Measurements from ENCODE around the gene STRN4.

Gene STRN4

GRCh38 chr19:46722004-46722380, 24.3 kb downstream of the STRN4 start:
- H3K27ac ChIP-seq (ENCODE audit: low read depth, low read length) = no peak overlapping the region
- 96% methylated on average over 17 of the region's 17 CpGs for WGBS
- H3K4me3 ChIP-seq (ENCODE audit: low read length) = no peak overlapping the region
- H3K9me3 ChIP-seq (ENCODE audit: insufficient read depth, low read depth, low read length) = no peaks in the 10 kb centered on the region
- H3K27me3 ChIP-seq (ENCODE audit: insufficient read depth, low read length) = no peaks in the 10 kb centered on the region
- H3K36me3 ChIP-seq (ENCODE audit: insufficient read depth, low read length) = peaks cover 72% of the 10 kb centered on the region
- H3K4me1 ChIP-seq (ENCODE audit: insufficient read depth, low read length) = 0 out of 2 replicates have a peak, but pooled peaks cover 5% of the 10 kb centered on the region
- H3K9ac ChIP-seq (ENCODE audit: low read depth, low read length) = no peak overlapping the region

DNA sequence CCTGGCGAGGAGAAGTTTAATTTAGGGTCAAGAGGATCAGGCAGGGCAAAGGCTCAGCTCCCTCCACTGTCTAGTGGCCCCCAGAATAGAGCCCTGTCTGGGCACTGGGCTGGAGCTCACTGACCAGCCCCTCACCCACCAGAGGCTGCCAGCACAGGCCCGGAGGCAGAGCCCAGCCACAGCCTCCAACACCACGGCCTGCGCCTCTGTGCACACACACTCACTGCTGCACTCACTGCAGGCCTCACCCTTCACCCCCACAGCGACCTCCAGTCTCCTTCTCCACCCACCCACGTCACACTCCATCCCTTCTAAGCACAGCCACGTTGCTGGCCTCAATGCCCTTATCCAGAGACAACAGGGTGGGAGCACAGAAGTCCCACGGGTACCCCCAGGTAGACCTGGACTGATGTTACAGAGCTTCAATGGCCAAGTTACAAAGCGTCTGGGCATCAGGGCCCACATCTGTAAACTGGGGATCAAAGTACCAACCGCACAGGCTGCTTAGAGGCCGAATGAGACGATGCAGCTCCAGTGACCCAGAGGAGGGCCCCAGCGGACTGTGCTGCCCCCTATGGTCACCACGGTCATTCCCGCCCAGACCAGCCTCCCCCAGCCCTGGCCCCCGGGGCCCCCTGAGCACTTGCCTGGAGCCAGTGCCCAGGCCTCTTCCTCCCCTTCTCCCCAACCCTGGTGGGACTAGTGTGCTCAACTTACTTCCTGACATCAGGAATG, 24.8 kb downstream of the STRN4 start:
- H3K9ac ChIP-seq (ENCODE audit: low read depth, low read length) = no peak overlapping the region
- H3K27me3 ChIP-seq (ENCODE audit: insufficient read depth, low read length) = no peaks in the 10 kb centered on the region
- H3K9me3 ChIP-seq (ENCODE audit: insufficient read depth, low read depth, low read length) = no peaks in the 10 kb centered on the region
- WGBS = 88% methylated on average over 16 of the region's 16 CpGs
- 0 out of 2 replicates have a peak, but pooled peaks cover 5% of the 10 kb centered on the region for H3K4me1 ChIP-seq (ENCODE audit: insufficient read depth, low read length)
- no peak overlapping the region for H3K27ac ChIP-seq (ENCODE audit: low read depth, low read length)
- peaks cover 67% of the 10 kb centered on the region for H3K36me3 ChIP-seq (ENCODE audit: insufficient read depth, low read length)
- H3K4me3 ChIP-seq (ENCODE audit: low read length) = no peak overlapping the region

DNA sequence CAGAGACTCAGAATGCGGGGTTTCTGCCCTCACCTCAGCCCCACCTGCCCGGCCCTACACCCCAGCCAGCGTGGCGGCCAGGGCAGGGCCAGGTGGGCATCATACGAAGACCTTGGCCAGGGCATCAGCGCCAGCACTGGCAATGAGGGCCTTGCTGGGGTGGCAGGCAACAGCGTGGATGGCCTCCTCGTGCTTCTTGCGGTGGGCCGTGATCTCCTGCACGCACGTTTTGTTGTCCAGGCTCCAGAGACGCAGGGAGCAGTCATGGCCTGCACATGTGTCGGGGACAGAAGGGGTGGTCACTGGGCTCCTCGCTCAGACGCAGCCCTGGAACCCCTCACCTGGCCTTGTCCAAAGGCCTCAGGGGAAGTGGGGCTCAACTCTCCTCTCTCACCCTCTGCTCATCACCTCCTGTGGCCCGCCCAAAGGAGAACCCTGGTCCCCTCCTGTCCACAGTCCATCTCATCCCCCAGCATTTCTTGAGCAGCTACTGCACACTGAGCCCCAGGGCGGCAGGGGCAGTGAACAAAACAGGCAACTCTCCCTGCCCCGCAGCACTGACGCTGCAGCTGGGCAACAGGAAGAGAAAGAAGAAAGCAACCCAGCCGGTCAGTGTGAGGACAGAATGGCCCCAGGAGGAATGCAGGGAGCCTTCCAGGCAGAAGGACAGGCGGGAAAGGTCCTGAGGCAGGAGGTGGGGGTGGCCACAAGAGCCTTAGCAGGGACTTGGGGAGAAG, 25.6 kb downstream of the STRN4 start:
- Histone ChIP-seq H3K36me3 (ENCODE audit: insufficient read depth, low read length) (peaks cover 59% of the 10 kb centered on the region), H3K9ac (ENCODE audit: low read depth, low read length) (no peak overlapping the region)
- WGBS = 95% methylated on average over 22 of the region's 22 CpGs

GRCh38 chr19:46719629-46720502, 26.4 kb downstream of the STRN4 start:
- no peaks in the 10 kb centered on the region for H3K9me3 ChIP-seq (ENCODE audit: insufficient read depth, low read depth, low read length)
- H3K27ac ChIP-seq (ENCODE audit: low read depth, low read length) = no peak overlapping the region
- WGBS = 94% methylated on average over 25 of the region's 25 CpGs
- H3K27me3 ChIP-seq (ENCODE audit: insufficient read depth, low read length) = no peaks in the 10 kb centered on the region
- H3K4me3 ChIP-seq (ENCODE audit: low read length) = no peak overlapping the region
- peaks cover 51% of the 10 kb centered on the region for H3K36me3 ChIP-seq (ENCODE audit: insufficient read depth, low read length)
- no peak overlapping the region for H3K9ac ChIP-seq (ENCODE audit: low read depth, low read length)
- peaks cover 12% of the 10 kb centered on the region for H3K4me1 ChIP-seq (ENCODE audit: insufficient read depth, low read length)

More for the DNA sequence above, 25.6 kb downstream of the STRN4 start:
- H3K27ac ChIP-seq (ENCODE audit: low read depth, low read length) = no peak overlapping the region
- H3K4me3 ChIP-seq (ENCODE audit: low read length) = no peak overlapping the region
- 0 out of 2 replicates have a peak, but pooled peaks cover 5% of the 10 kb centered on the region for H3K4me1 ChIP-seq (ENCODE audit: insufficient read depth, low read length)
- H3K27me3 ChIP-seq (ENCODE audit: insufficient read depth, low read length) = no peaks in the 10 kb centered on the region
- H3K9me3 ChIP-seq (ENCODE audit: insufficient read depth, low read depth, low read length) = no peaks in the 10 kb centered on the region

GRCh38 chr19:46718934-46719622, 27.2 kb downstream of the STRN4 start:
- no peaks in the 10 kb centered on the region for H3K9me3 ChIP-seq (ENCODE audit: insufficient read depth, low read depth, low read length)
- no peak overlapping the region for H3K27ac ChIP-seq (ENCODE audit: low read depth, low read length)
- peaks cover 16% of the 10 kb centered on the region for H3K4me1 ChIP-seq (ENCODE audit: insufficient read depth, low read length)
- no peak overlapping the region for H3K9ac ChIP-seq (ENCODE audit: low read depth, low read length)
- H3K36me3 ChIP-seq (ENCODE audit: insufficient read depth, low read length) = peaks cover 43% of the 10 kb centered on the region
- no peak overlapping the region for H3K4me3 ChIP-seq (ENCODE audit: low read length)
- no peaks in the 10 kb centered on the region for H3K27me3 ChIP-seq (ENCODE audit: insufficient read depth, low read length)
- WGBS = 94% methylated on average over 15 of the region's 15 CpGs

GRCh38 chr19:46718157-46718933, 27.9 kb downstream of the STRN4 start:
- Histone ChIP-seq H3K4me3 (ENCODE audit: low read length) (no peak overlapping the region; the same call in 1 of the 2 replicates), H3K9ac (ENCODE audit: low read depth, low read length) (no peak overlapping the region), H3K4me1 (ENCODE audit: insufficient read depth, low read length) (peaks cover 18% of the 10 kb centered on the region), H3K36me3 (ENCODE audit: insufficient read depth, low read length) (peaks cover 37% of the 10 kb centered on the region), H3K27me3 (ENCODE audit: insufficient read depth, low read length) (no peaks in the 10 kb centered on the region), H3K9me3 (ENCODE audit: insufficient read depth, low read depth, low read length) (no peaks in the 10 kb centered on the region), H3K27ac (ENCODE audit: low read depth, low read length) (no peak overlapping the region; the same call in 1 of the 2 replicates)
- WGBS = 80% methylated on average over 17 of the region's 17 CpGs

GRCh38 chr19:46717716-46718143, 28.5 kb downstream of the STRN4 start:
- Histone ChIP-seq H3K9ac (ENCODE audit: low read depth, low read length) (no peak overlapping the region), H3K4me3 (ENCODE audit: low read length) (peak overlapping the region; percentile 80), H3K9me3 (ENCODE audit: insufficient read depth, low read depth, low read length) (no peaks in the 10 kb centered on the region), H3K27ac (ENCODE audit: low read depth, low read length) (no peak overlapping the region), H3K4me1 (ENCODE audit: insufficient read depth, low read length) (peaks cover 20% of the 10 kb centered on the region), H3K27me3 (ENCODE audit: insufficient read depth, low read length) (no peaks in the 10 kb centered on the region), H3K36me3 (ENCODE audit: insufficient read depth, low read length) (peaks cover 30% of the 10 kb centered on the region)
- 64% methylated on average over 6 of the region's 9 CpGs for WGBS

DNA sequence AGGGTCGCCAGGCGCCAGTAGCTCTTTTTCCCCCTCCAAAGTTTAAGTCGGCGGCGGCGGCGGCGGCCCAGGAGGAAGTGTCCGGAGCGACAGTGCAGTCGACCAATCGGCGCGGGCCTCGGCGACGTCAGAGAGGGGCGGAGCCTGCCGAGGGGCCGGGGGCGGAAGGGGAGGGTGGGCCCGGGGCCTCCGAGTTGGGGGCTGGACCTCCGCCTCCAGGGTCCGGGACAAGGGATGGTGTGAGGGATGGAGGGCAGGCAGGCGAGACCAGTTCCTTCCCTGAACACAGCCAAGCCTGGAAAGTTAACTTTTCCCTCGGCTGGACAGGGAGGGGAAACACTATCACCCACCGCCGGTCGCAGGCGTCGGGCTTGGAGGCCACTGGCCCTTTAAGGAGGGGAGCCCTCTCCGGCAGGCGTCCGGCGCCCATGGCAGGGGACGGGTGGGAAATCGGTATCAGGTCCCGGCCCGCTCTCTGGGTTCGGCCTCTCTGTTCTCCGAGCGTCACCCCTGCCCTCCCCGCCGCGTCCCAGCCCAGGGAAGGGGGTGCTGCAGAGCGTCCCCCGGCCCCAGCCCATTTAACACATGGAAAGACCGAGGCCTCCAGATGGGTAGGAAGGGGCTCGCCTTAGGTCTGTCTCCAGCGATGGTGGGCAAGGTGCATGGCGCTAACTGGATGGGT, 29.1 kb downstream of the STRN4 start, which contains the start of gene PRKD2:
PRKD2 (minus strand) TSS at position 81 of the 682 bp plus-strand sequence. CDS start 744 bp downstream, outside the sequence.
- Histone ChIP-seq H3K9ac (ENCODE audit: low read depth, low read length) (peak within 1 kb of the TSS; percentile 76), H3K27me3 (ENCODE audit: insufficient read depth, low read length) (no peaks in the 10 kb centered on the region), H3K9me3 (ENCODE audit: insufficient read depth, low read depth, low read length) (no peaks in the 10 kb centered on the region), H3K36me3 (ENCODE audit: insufficient read depth, low read length) (peaks cover 25% of the 10 kb centered on the region), H3K4me3 (ENCODE audit: low read length) (peak within 1 kb of the TSS; percentile 80), H3K27ac (ENCODE audit: low read depth, low read length) (peak within 1 kb of the TSS; percentile 82; the same call in 1 of the 2 replicates), H3K4me1 (ENCODE audit: insufficient read depth, low read length) (peaks cover 20% of the 10 kb centered on the region)
- WGBS = 2% methylated on average over 50 of the region's 52 CpGs

GRCh38 chr19:46716672-46717033, 29.6 kb downstream of the STRN4 start:
- peak overlapping the region; percentile 82; the same call in 1 of the 2 replicates for H3K27ac ChIP-seq (ENCODE audit: low read depth, low read length)
- peaks cover 20% of the 10 kb centered on the region for H3K36me3 ChIP-seq (ENCODE audit: insufficient read depth, low read length)
- no peaks in the 10 kb centered on the region for H3K9me3 ChIP-seq (ENCODE audit: insufficient read depth, low read depth, low read length)
- peak overlapping the region; percentile 74 for H3K9ac ChIP-seq (ENCODE audit: low read depth, low read length)
- no peaks in the 10 kb centered on the region for H3K27me3 ChIP-seq (ENCODE audit: insufficient read depth, low read length)
- WGBS = under 1% methylated on average over 20 of the region's 20 CpGs
- H3K4me3 ChIP-seq (ENCODE audit: low read length) = peak overlapping the region; percentile 80
- peaks cover 20% of the 10 kb centered on the region for H3K4me1 ChIP-seq (ENCODE audit: insufficient read depth, low read length)
